Mucosa of descending colon (tissue), 3 donors: ENCODE data around the gene DPYSL4. TPM values are rescaled to one million over a fixed set of nuclear protein-coding genes. Genes with fewer than 3 reads are reported as not detected.

Source experiments
- ATAC-seq: fragments of 200-7000 bp; cut with Tn5 transposase; one replicate; pipeline ENCODE4 v1.9.1; 2020; ENCODE audit warnings: mild to moderate bottlenecking, moderate library complexity
- DNase-seq, 3 donors: peaks; one replicate each; pipeline ENCODE4 v3.0.0-alpha.2; 2020
- H3K36me3 ChIP-seq: fragments of 200-600 bp; one replicate; pipeline ENCODE4 v1.8.0; 2021; ENCODE audit warnings: low read depth, mild to moderate bottlenecking
- H3K4me1 ChIP-seq: fragments of 200-600 bp; one replicate; pipeline ENCODE4 v1.8.0; 2021; ENCODE audit warnings: low read depth, mild to moderate bottlenecking
- H3K4me3 ChIP-seq: fragments of 200-600 bp; one replicate; pipeline ENCODE4 v1.8.0; 2021; ENCODE audit warnings: mild to moderate bottlenecking
- H3K9me3 ChIP-seq: fragments of 200-600 bp; one replicate; pipeline ENCODE4 v1.8.0; 2021; ENCODE audit warnings: mild to moderate bottlenecking
- CTCF ChIP-seq: fragments of 200-600 bp; IDR thresholded peaks from one replicate; pipeline ENCODE4 v1.8.0; 2022; ENCODE audit warnings: antibody characterized with exemption, mild to moderate bottlenecking
- intact Hi-C, 2 donors: fragments of 100-400 bp; cut with DNase I in 1 of 2; cut with micrococcal nuclease in 1 of 2; formaldehyde crosslinking; loops; one replicate each; pipeline versions ENCODE4 v1.11.0 to v1.11.1; 2022; cut with DNase I, micrococcal nuclease
- total RNA-seq, 3 donors: library from RNA; stranded (reverse); fragmentation: NEBNext Ultra II Directional in 2 of 3; extraction: Animal tissue kit (Norgen Biotek cat#: 25700) in 2 of 3; gene quantifications; one replicate each; pipeline versions ENCODE4 v1.2.1 to v1.2.4, GENCODE V29; 2021 to 2023
- donor health status: DM: no; HTN: no; CAD: no; lungs with moderate emphysema.
- donor health status: DM: no; HTN: no; CAD: no.
- donor health status: DM: no; HTN: yes; CAD: no.

The DPYSL4 gene
- total RNA-seq, 3 donors from 2014 or later: 0.46 to 1.3 (median 0.55) TPM

- intact Hi-C loops: no loop called here
- H3K36me3 ChIP-seq: no peaks in the 10 kb centered on the region
- H3K4me3 ChIP-seq: no peak overlapping the region
- no peaks in the 10 kb centered on the region for H3K9me3 ChIP-seq
- H3K4me1 ChIP-seq: no peaks in the 10 kb centered on the region
- TF ChIP-seq CTCF: no peak
- ATAC-seq: no peak
- peak in 1 of 3 donors; percentile 31 for DNase-seq
Observed at GRCh38 chr10:132236881-132237280, 50.1 kb downstream of the DPYSL4 start.

GRCh38 chr10:132237396-132237795, 50.6 kb downstream of the DPYSL4 start:
- Histone ChIP-seq H3K4me1 (no peaks in the 10 kb centered on the region), H3K9me3 (no peaks in the 10 kb centered on the region), H3K36me3 (no peaks in the 10 kb centered on the region), H3K4me3 (no peak overlapping the region)
- ATAC-seq (no peak), DNase-seq (peak in 1 of 3 donors; percentile 31)
- no peak for TF ChIP-seq CTCF
- intact Hi-C loops: no loop called here

GRCh38 chr10:132237871-132238270, 51.1 kb downstream of the DPYSL4 start:
- intact Hi-C loops: no loop called here
- ATAC-seq (no peak), DNase-seq (peak in 1 of 3 donors; percentile 28)
- Histone ChIP-seq H3K9me3 (no peaks in the 10 kb centered on the region), H3K4me1 (no peaks in the 10 kb centered on the region), H3K36me3 (no peaks in the 10 kb centered on the region), H3K4me3 (no peak overlapping the region)
- no peak for TF ChIP-seq CTCF

- intact Hi-C loops: no loop called here
- no peak overlapping the region for H3K4me3 ChIP-seq
- no peak for TF ChIP-seq CTCF
- H3K4me1 ChIP-seq: no peaks in the 10 kb centered on the region
- DNase-seq (peak in 1 of 3 donors; percentile 23), ATAC-seq (no peak)
- no peaks in the 10 kb centered on the region for H3K36me3 ChIP-seq
- no peaks in the 10 kb centered on the region for H3K9me3 ChIP-seq
Observed at GRCh38 chr10:132238371-132239125, 51.8 kb downstream of the DPYSL4 start.

GRCh38 chr10:132239126-132240031, 52.6 kb downstream of the DPYSL4 start:
- ATAC-seq (no peak), DNase-seq (no peak)
- intact Hi-C loops: no loop called here
- Histone ChIP-seq H3K36me3 (no peaks in the 10 kb centered on the region), H3K4me1 (no peaks in the 10 kb centered on the region), H3K4me3 (no peak overlapping the region), H3K9me3 (no peaks in the 10 kb centered on the region)
- no peak for TF ChIP-seq CTCF
